MG63 (cell line): ENCODE data around the gene GAA. TPM values are rescaled to one million over a fixed set of nuclear protein-coding genes. Genes with fewer than 3 reads are reported as not detected.
"Not testable (repeated sequence)": the region's sequence is repeated elsewhere in the genome, so short reads cannot be mapped to it uniquely, and the experiment has no call there.

ENCODE experiments used
- DNase-seq: peaks from one replicate; pipeline ENCODE4 v3.0.0-alpha.2; 2020
- H3K27me3 ChIP-seq: fragments of 250-450 bp; sonication (Bioruptor Pico); 2 replicates; pipeline ENCODE4 v1.5.1; 2020; ENCODE audit warnings: mild to moderate bottlenecking, moderate library complexity
- H3K36me3 ChIP-seq: fragments of 250-450 bp; sonication (Bioruptor Pico); 2 replicates; pipeline ENCODE4 v1.5.1; 2020; ENCODE audit warnings: mild to moderate bottlenecking, moderate library complexity
- H3K4me3 ChIP-seq: fragments of 250-450 bp; sonication (Bioruptor Pico); 2 replicates; pipeline ENCODE4 v1.5.1; 2020; ENCODE audit warnings: mild to moderate bottlenecking, moderate library complexity
- H3K9me3 ChIP-seq: fragments of 250-450 bp; sonication (Bioruptor Pico); 2 replicates; pipeline ENCODE4 v1.5.1; 2020; ENCODE audit warnings: mild to moderate bottlenecking, moderate library complexity
- total RNA-seq: library from RNA; depleted of rRNA; stranded (reverse); fragments of >200 nt; shearing (Covaris generic); gene quantifications from 2 replicates; pipeline ENCODE4 v1.2.3, GENCODE V29; 2014; ENCODE audit warnings: low replicate concordance

Gene GAA
- total RNA-seq, 1 experiment from 2014 or later = 22.0 TPM

DNA sequence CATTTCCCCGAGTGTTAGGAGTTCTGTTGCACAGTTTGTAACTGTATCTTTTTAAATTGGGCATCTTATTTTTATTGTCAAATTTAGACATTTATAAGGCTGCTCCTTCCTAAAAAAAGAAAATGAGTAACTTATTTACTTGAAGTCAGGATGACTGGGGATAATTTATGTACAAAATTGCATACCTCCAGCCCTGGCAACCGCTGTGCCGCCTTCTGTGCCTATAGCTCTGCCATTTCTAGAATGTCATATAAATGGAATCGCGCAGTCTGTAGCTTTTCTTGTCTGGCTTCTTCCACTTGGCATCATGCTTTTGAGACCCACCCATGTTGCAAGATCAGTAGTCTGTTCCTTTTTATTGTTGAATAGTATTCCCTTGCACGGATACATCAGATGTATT, 29.0 kb upstream of the GAA start:
- Histone ChIP-seq H3K9me3 (no peaks in the 10 kb centered on the region), H3K27me3 (no peaks in the 10 kb centered on the region), H3K36me3 (no peaks in the 10 kb centered on the region), H3K4me3 (no peak overlapping the region)
- DNase-seq = no peak

DNA sequence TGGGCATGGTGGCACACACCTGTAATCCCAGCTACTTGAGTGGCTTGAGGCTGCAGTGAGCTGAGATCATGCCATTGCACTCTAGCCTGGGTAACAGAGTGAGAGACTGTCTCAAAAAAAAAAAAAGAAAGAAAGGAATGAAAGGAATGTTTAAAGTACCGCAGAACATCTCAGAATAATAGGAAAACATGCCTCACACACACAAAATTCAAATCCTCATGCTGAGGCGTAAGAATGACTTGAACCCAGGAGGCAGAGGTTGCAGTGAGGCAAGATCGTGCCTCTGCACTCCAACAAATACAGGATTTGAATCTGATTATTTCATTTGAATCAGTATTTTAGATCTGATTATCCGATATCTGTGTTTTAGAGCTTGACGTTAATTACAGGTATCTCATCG, 21.3 kb upstream of the GAA start:
- Histone ChIP-seq H3K9me3 (no peaks in the 10 kb centered on the region), H3K36me3 (no peaks in the 10 kb centered on the region), H3K27me3 (no peaks in the 10 kb centered on the region), H3K4me3 (no peak overlapping the region)
- DNase-seq = no peak

DNA sequence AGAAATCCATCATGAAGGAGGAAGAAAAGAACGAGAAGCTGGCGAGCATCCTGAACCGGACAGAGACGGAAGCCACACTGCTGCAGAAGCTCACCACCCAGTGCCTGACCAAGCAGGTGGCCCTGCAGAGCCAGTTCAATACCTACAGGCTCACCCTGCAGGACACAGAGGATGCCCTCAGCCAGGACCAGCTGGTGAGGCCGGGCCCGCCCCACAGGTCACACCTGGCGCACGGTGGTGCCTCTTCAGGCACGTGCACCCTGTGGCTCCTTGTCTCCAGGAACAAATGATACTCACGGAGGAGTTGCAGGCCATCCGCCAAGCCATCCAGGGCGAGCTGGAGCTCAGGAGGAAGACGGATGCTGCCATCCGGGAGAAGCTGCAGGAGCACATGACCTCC, 19.8 kb upstream of the GAA start:
- H3K4me3 ChIP-seq = no peak overlapping the region
- H3K27me3 ChIP-seq = no peaks in the 10 kb centered on the region
- no peak for DNase-seq
- no peaks in the 10 kb centered on the region for H3K9me3 ChIP-seq
- no peaks in the 10 kb centered on the region for H3K36me3 ChIP-seq

DNA sequence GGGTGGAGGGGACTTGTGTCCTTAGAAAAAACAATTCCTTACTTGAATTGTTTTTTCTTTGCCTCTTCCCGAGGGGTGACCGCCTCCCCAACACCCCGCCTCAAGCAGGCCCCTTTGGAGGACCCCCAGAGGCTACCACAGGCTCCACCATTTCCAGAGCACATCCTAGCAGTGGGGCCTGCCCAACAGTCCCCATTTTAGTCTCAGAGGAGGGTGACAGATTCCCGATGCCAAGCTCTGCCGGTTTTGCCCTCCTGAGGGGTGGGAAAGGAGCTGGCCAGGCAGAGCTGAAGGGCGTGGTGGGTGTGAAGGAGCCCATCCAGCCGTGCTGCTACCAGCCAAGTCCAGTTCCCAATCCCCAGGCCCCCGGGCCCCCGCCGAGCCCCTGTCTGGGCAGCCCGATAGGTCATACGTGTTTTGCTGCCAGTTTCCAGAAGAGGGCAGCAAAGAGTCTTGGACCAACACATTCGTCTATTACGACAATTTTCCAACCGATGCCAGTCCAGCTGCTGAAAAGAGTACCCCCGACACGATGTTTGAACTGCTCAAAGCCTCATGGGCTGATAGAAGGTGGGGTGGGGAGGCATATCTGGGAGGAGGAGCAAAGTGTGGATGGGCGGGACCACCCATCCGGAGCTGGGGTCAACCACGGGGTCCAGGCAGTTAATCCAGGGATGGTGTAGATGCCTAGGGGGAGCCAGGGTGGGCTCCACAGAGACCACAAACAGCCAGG, 18.8 kb upstream of the GAA start:
- H3K36me3 ChIP-seq = no peaks in the 10 kb centered on the region
- H3K27me3 ChIP-seq = no peaks in the 10 kb centered on the region
- DNase-seq = peak; percentile 68
- no peaks in the 10 kb centered on the region for H3K9me3 ChIP-seq
- no peak overlapping the region for H3K4me3 ChIP-seq

DNA sequence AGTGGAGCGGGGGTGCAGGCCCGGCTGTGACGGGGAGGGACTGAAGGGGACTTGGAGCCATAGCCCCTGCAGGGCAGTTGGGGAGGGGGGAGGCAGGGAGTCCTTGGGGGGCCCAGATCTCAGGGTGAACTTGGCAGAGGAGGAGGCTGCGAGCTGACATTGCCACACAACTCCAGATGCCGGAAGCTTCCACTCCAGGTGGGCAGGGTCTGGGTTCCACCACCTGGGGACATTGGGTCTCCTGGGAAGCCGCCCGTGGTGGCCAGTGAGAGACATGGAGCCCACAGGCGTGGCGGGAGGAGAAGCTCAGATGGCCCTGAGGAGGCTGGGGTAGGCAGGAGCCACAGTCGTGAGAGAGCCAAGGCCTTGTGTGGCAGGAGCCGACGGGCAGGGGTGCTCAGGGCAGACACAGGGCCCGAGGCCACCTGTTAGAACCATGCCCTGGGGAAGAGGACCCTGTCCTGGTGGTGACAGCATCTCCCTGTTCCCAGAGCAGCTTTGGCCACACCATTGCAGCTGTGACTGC, 18.2 kb upstream of the GAA start:
- H3K27me3 ChIP-seq = no peaks in the 10 kb centered on the region
- H3K36me3 ChIP-seq = no peaks in the 10 kb centered on the region
- H3K9me3 ChIP-seq = no peaks in the 10 kb centered on the region
- DNase-seq = no peak
- H3K4me3 ChIP-seq = no peak overlapping the region

DNA sequence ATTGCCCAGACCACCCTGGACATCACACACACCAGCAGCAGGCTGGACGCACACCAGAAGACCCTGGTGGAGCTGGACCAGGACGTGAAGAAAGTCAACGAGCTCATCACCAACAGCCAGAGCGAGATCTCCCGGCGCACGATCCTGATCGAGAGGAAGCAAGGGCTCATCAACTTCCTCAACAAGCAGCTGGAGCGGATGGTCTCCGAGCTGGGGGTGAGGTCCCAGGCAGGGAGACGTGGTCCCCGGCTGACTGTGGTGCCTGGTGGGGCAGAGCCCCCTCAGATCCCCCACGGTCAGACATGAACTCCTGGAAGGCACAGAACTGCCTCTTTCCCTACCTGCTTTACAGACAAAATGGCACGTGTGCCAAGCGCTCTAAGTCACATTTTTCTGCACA, 16.6 kb upstream of the GAA start:
- H3K27me3 ChIP-seq = no peaks in the 10 kb centered on the region
- no peaks in the 10 kb centered on the region for H3K9me3 ChIP-seq
- no peaks in the 10 kb centered on the region for H3K36me3 ChIP-seq
- no peak for DNase-seq
- no peak overlapping the region for H3K4me3 ChIP-seq

DNA sequence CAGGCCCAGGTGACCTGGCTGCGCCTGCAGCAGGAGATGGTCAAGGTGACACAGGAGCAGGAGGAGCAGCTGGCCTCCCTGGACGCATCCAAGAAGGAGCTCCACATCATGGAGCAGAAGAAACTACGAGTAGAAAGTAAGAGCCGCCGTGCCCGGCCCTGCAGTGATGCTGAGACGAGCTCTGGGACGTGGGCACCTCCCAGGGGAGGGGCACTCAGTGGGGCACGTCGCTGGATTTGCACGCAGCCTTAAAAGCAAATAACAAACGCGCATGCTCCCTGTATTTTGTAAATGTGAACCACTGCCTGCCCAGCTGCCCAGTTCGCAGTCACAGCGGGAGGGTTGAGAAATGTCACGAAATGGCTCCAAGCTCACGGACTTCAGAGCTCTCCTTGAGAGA, 15.3 kb upstream of the GAA start:
- Histone ChIP-seq H3K4me3 (no peak overlapping the region), H3K9me3 (no peaks in the 10 kb centered on the region), H3K27me3 (no peaks in the 10 kb centered on the region), H3K36me3 (no peaks in the 10 kb centered on the region)
- no peak for DNase-seq

DNA sequence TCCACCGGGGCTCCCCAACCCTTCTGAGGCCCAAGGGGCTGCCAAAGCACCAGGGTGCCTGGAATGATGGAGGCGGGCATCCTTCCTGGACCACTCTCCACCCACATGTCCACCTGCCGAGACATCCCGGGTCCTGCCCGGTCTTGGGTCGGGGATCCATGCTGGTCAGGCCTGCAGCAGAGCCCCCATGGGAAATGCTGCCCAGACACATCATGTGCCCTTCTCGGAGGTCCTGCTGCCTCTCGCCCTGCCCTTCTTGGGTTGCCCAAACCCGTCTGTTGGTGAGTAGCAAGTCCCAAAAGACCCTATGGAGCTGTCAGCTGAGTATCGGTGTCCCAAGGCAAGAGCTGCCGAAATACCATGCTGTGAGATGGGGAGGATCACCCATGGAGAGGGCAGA, 14.8 kb upstream of the GAA start:
- Histone ChIP-seq H3K36me3 (no peaks in the 10 kb centered on the region), H3K4me3 (no peak overlapping the region), H3K9me3 (no peaks in the 10 kb centered on the region), H3K27me3 (no peaks in the 10 kb centered on the region)
- no peak for DNase-seq

DNA sequence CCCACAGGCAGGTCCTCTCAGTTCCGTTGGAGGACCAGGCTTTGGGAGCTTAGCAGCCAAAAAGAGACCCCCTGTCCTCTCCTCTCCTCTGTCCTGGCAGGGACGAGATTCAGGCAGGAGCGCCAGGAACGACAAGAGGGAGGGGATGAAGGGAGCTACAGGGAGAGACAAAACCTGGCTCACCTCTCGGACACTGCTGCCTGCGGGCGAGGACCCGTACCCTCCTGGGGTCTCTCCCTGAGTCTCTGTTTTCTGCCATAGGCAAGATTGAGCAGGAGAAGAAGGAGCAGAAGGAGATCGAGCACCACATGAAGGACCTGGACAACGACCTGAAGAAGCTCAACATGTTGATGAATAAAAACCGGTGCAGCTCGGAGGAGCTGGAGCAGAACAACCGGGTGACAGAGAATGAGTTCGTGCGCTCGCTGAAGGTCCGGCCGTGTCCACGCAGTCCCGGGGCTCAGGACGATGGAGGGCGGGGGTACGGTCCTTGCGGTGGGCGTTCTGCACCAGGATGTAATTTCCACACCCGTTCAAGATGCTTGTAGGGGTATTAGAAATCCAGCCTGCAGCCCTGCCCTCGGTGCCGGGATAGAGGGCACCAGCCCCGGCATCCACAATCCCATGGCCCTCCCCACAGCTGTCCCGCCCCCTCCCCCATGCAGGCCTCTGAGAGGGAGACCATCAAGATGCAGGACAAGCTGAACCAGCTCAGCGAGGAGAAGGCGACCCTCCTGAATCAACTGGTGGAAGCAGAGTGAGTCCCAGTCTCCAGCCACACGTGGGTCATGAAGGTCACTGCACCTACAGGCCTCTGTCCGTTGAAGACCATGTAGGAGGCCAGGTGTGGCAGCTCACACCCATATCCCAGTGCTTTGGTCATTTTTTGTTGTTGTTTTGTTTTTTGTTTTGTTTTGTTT, 13.8 kb upstream of the GAA start:
- DNase-seq = no peak
- no peaks in the 10 kb centered on the region for H3K9me3 ChIP-seq
- no peaks in the 10 kb centered on the region for H3K27me3 ChIP-seq
- H3K4me3 ChIP-seq = no peak overlapping the region
- H3K36me3 ChIP-seq = no peaks in the 10 kb centered on the region

DNA sequence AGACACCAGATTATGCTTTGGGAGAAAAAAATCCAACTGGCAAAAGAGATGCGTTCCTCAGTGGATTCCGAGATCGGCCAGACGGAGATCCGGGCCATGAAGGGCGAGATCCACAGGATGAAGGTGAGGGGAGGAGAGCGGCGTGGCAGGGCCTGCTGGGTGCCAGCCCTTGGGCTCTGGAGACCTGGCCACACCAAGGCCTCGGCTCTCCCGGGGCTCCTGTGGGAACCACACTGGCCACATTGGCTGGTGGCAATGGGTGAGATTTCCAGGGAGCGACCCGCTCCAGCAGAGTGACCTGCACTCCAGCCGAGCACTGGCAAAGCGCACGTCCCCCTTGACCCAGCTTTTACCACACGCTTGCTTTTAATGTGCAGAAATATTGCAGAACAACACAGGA, 11.6 kb upstream of the GAA start:
- Histone ChIP-seq H3K4me3 (no peak overlapping the region), H3K9me3 (no peaks in the 10 kb centered on the region), H3K36me3 (no peaks in the 10 kb centered on the region), H3K27me3 (no peaks in the 10 kb centered on the region)
- no peak for DNase-seq

DNA sequence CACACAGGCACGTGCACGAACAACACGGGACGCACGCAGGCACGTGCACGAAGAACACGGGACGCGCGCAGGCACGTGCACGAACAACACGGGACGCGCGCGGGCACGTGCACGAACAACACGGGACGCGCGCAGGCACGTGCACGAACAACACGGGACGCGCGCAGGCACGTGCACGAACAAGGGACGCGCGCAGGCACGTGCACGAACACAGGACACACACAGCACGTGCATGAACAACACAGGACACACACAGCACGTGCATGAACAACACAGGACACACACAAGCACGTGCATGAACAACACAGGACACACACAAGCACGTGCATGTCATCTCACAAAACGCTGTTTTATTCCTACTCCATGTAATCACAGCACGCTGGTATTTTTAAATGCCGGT, 11.2 kb upstream of the GAA start:
- H3K4me3 ChIP-seq, H3K36me3 ChIP-seq, H3K9me3 ChIP-seq, H3K27me3 ChIP-seq, DNase-seq: not testable (repeated sequence)

DNA sequence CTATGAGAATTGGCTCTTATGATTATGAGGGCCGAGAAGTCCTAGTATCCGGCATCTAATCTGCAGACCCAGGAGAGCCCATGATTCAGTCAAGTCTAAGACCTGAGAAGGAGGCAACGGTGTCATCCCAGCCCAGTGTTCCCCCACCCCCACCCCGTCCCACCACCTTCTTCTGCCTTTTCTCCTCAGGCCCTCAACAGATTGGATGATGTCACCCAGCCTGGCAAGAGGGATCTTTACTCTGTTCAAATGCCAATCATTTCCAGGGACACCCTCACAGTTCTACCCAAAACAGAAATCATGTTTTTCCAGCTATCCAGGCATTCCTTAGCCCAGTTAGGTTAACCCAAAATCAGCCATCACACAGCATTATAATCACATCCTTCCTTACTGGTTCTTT, 10.0 kb upstream of the GAA start:
- Histone ChIP-seq H3K27me3 (no peaks in the 10 kb centered on the region), H3K36me3 (no peaks in the 10 kb centered on the region), H3K4me3 (no peak overlapping the region), H3K9me3 (no peaks in the 10 kb centered on the region)
- no peak for DNase-seq

DNA sequence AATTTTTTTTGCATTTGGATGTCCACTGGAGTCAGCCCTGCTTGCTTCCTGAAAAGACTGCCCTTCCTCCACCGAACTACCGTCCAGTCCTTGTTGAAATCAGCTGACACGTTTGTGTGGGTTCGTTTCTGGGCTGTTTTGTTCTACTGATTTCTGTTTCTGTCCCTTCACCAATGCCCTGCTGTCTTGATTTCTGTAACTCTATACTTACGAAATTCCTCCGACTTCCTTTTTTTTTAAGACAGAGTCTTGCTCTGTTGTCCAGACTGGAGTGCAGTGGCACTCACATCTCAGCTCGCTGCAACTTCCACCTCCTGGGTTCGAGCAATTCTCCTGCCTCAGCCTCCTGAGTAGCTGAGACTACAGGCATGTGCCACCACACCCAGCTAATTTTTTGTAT, 8.4 kb upstream of the GAA start:
- DNase-seq = no peak
- Histone ChIP-seq H3K4me3 (no peak overlapping the region), H3K9me3 (no peaks in the 10 kb centered on the region), H3K36me3 (no peaks in the 10 kb centered on the region), H3K27me3 (no peaks in the 10 kb centered on the region)

DNA sequence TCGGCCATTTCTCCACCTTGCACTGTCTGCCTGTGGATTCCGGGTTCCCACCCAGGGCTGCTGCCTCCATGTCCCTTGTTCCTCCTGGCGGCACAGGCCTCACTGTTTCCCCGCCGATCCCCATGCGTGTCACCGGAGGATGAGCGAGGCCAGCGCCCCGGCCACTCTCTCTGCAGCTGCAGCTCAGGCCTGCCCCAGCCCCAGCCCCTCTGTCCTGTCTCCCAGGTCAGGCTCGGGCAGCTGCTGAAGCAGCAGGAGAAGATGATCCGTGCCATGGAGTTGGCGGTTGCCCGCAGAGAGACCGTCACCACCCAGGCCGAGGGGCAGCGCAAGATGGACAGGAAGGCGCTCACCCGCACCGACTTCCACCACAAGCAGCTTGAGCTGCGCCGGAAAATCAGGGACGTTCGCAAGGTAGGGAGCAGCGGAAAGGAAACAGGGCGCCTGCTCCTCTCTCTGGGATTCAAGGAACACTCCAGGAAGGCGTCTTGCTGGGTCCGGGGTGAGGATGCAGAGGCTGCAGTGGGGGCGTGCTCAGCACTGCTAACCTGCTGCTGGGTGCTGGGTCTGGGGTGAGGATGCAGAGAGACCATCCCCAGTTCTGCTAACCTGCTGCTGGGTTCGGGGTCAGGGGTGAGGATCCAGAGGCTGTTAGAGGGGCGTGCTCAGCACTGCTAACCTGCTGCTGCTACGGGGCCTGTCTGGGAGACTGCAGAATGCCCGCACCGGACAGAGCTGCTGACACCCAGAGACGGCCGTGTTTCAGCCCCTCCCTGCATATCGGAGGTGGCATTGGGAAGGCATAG, 6.1 kb upstream of the GAA start:
- Histone ChIP-seq H3K4me3 (no peak overlapping the region), H3K9me3 (no peaks in the 10 kb centered on the region), H3K27me3 (no peaks in the 10 kb centered on the region), H3K36me3 (no peaks in the 10 kb centered on the region)
- DNase-seq = no peak

DNA sequence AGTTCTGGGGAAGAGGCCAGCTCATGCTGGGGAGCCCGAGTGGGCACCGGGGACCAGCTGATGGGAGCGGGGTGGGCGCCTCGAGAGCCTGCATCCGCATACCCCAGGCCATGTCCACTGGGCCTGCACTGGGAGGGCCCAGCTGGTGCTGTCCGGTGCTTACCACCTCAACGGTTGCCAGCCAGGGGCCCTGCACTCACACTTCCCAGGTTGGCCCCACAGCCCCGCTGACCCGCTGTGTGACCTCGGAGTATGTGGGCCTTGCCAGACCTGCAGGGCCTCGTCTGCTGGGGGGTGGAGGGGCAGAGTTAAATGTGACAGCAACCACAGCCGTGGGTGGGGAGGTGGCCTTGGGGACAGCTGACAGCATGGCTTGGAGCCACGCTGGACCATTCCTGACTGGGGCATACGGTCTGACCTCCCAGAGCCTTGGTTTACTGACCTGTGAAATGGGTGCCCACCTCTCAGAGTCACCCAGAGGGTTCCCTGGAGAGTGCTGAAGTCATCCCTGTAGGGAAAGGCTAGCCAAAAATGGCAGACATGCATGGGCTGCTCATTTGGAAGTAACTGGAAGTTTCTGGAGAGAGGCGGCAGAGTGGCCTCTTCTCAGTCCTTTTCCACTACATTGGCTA, 5.4 kb upstream of the GAA start:
- no peaks in the 10 kb centered on the region for H3K27me3 ChIP-seq
- H3K36me3 ChIP-seq = no peaks in the 10 kb centered on the region
- no peaks in the 10 kb centered on the region for H3K9me3 ChIP-seq
- DNase-seq = no peak
- no peak overlapping the region for H3K4me3 ChIP-seq

DNA sequence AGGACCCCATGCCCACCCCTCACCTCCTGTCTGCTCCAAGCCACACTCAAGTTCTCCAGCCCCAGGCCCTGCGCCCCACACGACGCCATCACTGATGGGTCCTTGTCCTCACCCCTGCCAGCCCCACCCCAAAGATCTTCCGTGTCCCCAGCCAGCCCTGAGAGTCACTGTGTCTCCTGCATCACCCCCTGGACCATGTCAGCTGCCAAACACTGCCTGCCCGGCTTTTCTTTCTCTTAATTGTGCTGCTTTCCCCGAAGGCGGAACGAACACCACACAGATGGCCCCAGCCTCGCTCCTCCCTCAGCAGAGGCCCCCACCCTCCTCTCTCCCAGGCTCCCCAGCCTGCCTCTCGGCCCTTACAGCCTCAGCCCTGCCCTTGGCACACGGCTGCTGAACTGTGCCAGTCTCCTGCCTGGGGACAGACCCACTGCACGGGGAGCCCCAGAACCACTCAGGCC, 4.8 kb upstream of the GAA start:
- H3K9me3 ChIP-seq = no peaks in the 10 kb centered on the region
- H3K4me3 ChIP-seq = no peak overlapping the region
- H3K27me3 ChIP-seq = no peaks in the 10 kb centered on the region
- no peak for DNase-seq
- no peaks in the 10 kb centered on the region for H3K36me3 ChIP-seq
